WI38 (cell line): Measurements from ENCODE around the gene ANKRD10.

Experiments used
- H3K4me3 ChIP-seq: 2 replicates; pipeline ENCODE4 v1.5.1; 2011; ENCODE audit warnings: low read depth, mild to moderate bottlenecking, control low read depth, low read length
- TF ChIP-seq, protein P1 (sequence below): IDR thresholded peaks from 2 replicates; pipeline ENCODE4 v1.5.1; 2012; ENCODE audit warnings: low read depth, mild to moderate bottlenecking, control low read depth, low read length

Gene ANKRD10

GRCh38 chr13:110836605-110836903 lies 78.3 kb downstream of the ANKRD10 start:
- H3K4me3 ChIP-seq = no peak overlapping the region
- TF ChIP-seq, protein P1, sequence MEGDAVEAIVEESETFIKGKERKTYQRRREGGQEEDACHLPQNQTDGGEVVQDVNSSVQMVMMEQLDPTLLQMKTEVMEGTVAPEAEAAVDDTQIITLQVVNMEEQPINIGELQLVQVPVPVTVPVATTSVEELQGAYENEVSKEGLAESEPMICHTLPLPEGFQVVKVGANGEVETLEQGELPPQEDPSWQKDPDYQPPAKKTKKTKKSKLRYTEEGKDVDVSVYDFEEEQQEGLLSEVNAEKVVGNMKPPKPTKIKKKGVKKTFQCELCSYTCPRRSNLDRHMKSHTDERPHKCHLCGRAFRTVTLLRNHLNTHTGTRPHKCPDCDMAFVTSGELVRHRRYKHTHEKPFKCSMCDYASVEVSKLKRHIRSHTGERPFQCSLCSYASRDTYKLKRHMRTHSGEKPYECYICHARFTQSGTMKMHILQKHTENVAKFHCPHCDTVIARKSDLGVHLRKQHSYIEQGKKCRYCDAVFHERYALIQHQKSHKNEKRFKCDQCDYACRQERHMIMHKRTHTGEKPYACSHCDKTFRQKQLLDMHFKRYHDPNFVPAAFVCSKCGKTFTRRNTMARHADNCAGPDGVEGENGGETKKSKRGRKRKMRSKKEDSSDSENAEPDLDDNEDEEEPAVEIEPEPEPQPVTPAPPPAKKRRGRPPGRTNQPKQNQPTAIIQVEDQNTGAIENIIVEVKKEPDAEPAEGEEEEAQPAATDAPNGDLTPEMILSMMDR = no peak

GRCh38 chr13:110835721-110836604 lies 78.9 kb downstream of the ANKRD10 start:
- TF ChIP-seq, protein P1 = no peak
- H3K4me3 ChIP-seq = no peak overlapping the region

- H3K4me3 ChIP-seq = no peak overlapping the region
- TF ChIP-seq, protein P1 = no peak
Observed at GRCh38 chr13:110834572-110834971, 80.3 kb downstream of the ANKRD10 start.

- TF ChIP-seq, protein P1 = no peak
- H3K4me3 ChIP-seq = no peak overlapping the region
Observed at GRCh38 chr13:110832531-110832930, 82.3 kb downstream of the ANKRD10 start.

GRCh38 chr13:110832205-110832479 lies 82.7 kb downstream of the ANKRD10 start:
- no peak overlapping the region for H3K4me3 ChIP-seq
- TF ChIP-seq, protein P1 = no peak

- H3K4me3 ChIP-seq = no peak overlapping the region
- TF ChIP-seq, protein P1 = no peak
Observed at GRCh38 chr13:110831437-110832204, 83.2 kb downstream of the ANKRD10 start.

DNA sequence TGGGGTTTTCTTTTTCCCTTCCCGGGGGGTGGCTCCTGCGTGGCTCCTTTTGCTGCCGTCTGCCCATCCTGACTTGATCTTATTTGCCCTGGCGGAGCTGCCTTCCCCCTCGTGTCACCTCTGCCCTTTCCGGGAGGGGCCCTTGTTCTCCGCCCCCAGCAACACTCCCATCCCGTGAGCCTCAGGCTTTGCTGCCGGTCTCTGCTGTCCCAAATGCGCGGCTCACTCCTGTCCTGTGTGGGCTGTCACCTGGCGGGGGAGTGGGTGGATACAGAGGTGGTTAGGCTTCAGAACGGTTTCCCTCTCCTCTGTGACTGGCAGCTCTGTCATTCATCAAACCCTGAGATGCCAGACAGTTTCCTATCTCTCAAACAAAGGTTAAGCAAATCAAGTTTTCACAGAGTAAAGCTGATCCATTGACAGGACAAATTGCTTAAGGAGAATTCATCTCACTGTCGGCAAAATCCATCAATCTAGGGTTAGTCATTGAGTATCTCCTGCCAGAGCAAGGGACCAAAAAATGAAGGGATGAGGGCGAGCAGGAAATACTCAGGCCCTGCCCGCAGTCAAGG lies 84.0 kb downstream of the ANKRD10 start:
- no peak overlapping the region for H3K4me3 ChIP-seq
- TF ChIP-seq, protein P1 = no peak
